Effector CD4-positive, alpha-beta T cell (primary cell): ENCODE data around the gene MEG3.
A peak's percentile ranks its signal among the peaks of the same experiment; 100 is the strongest.

Experiments
- DNase-seq: peaks from one replicate; pipeline ENCODE4 v3.0.0-alpha.2; 2020

The MEG3 gene

DNA sequence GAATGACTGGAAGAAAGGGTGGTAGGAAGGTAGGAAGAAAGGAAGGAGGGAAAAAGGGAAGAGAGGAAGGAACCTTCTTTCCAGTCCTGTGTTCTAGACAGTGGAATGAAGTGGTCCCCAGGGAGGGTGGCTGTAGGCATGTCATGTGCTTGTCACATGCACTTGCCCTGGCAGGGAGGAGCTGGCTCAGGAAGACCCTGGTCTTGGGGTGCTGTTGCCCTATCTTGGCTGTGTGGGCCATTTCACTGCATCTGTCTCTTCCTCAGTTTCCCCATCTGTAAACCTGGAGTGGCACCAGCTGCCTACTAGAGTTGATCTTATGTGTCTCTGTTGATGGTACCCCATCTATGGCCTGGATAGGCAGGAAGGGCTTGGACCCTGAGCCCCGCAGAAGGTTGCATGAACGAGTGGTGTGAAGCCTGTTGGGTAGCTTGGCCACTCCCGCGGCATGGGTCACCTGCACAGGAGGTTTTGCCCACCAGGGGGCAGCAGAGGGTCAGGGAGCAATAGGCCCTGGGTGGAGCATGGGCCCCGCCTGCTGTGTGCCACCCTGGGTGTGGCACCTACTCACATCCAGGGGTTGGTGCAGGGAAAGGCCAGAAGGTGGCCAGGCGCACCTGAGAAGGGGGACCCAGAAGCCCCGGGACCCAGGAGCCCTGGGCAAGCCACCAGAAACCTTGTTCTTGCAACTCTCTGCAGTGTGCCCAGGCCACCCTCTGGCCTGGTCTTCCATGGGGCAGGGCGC, 25.1 kb downstream of the MEG3 start:
- peak; percentile 72 for DNase-seq

DNA sequence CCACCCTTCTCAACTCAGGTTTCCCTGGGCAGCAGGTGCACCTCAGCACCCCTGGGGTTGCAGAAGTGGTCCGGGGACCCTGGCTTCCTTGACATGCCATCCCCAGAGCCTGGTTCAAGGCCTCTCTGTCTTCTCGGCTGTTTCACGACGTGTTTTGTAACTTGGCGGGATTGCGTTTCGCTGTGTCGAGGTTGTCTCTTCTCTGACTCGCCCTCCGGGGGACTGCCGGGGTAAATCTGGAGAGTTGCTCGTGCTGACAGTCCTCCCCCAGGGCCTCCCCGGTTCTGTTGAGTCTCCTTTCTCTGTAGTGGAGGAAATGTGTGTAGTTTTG, 25.6 kb downstream of the MEG3 start:
- DNase-seq, result no peak

DNA sequence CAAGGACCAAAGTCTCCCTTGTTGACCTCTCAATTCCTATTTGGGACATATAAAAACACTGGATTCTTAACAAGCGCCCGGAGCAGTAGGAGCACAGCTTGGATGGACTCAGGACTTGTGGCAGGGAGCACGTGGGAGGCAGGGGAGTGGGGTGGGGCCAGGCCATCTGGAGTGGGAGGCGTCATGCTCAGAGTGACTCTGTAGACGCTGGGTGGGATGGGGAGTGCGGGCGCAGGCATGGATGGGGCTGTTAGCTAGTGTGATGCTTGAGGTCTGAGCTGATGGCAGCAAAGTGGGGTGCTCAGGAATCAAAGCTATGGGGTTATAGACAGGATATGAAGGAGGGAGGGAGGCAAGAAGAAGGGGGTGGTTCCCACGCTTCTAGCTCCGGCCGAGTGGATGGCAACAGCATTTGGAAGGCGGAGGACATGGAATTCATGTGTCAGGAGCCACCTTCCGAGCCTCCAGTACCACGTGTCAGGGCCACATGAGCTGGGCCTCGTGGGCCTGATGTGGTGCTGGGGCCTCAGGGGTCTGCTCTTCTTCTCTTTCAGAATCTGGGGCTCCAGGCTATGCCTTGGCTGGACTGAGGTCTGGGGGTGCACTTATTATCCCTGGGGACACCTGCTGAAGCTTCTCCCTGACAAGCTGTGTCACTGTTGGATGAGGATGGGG, 26.2 kb downstream of the MEG3 start:
- DNase-seq, result no peak

DNA sequence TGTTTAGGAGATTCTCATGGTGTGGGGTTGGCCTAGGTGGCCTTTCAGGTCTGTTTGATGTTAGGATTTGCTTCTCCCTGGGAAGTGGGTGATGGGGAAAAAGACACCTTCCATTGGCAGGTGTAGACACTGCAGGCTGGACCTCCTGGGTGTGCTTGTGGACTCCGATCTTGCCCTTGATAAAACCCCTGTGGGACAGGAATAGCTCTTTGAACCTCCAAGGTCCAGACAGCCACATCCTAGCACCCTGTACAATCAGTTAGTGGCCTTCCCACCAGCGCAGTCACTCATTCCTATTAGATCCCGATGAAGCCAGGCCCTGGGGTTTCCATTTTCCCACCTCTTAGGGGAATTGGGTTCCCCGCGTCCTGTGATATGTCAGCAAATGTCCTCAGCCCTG, 28.5 kb downstream of the MEG3 start:
- no peak for DNase-seq

DNA sequence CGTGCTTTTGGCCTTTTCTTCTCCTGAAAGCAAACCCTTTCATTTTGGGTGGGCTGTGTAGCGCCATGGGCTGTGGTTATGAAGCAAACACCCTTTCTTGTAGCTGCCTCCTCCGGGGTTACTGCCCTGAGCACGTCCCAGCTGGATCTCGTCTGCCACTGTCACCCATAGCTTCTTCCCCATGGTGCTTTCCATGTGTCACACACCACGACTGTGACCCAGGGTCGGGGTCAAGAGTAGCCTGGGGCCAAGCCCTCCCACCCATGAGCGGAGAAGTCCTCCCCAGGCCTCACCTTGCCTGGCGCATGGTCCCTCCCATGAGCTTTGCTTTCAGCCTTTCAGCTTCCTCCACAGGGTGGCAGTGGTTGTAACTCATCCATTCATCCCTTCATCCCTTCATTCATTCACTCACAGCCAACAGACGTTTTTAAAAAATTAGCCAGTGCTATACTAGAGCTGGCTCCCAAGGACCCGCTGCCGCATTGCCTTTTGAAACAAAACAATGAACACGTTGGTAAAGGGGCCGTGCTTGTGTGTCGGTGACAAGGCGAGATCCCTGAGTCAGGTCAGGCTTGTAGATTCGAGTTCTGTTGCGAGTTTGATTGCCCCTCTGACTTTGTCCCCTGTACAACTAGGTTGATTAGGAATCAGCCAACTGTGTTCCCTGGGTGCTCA, 29.5 kb downstream of the MEG3 start:
- no peak for DNase-seq

DNA sequence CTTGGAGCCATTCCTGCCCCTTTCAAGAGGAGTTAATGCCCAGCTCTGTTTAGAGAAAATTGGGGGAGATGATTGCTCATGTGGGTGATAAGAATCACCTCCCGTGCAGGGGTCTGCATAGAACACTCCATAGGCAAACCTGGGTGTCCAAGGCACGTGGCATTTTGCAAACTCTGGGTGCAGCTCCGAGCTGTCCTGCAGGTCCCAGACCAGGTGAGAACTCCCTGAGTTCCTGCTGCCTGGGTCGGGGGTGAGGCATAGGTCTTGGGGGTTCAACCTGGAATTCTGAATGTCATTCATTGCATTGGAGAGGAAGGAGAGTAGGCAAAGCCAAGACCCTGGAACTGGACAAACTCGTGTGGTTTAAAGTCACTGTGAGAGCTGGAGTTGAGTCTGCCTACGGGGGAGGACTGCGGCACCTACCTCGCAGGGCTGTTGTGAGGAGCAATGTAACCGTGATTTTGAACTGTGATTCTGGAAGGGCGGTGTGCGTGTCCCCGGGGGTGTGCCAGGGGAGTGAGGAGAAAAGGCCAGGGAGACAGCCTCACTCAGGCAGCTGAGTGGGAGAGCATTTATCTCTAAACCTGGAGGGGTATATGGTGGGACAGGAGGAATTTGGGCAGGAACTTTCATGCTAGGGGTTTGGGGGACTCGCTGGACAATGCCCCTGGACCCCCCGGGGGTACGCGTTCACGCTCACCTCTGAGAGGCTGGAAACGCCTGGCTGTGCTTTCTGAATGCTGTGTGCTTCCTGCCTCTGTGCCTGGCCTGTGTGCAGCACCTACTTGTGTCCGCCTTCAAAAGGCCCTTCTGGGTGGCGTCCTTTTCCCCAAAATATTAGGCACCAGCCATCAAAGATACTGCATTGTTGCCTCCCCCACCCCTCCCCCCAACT, 30.4 kb downstream of the MEG3 start:
- no peak for DNase-seq

DNA sequence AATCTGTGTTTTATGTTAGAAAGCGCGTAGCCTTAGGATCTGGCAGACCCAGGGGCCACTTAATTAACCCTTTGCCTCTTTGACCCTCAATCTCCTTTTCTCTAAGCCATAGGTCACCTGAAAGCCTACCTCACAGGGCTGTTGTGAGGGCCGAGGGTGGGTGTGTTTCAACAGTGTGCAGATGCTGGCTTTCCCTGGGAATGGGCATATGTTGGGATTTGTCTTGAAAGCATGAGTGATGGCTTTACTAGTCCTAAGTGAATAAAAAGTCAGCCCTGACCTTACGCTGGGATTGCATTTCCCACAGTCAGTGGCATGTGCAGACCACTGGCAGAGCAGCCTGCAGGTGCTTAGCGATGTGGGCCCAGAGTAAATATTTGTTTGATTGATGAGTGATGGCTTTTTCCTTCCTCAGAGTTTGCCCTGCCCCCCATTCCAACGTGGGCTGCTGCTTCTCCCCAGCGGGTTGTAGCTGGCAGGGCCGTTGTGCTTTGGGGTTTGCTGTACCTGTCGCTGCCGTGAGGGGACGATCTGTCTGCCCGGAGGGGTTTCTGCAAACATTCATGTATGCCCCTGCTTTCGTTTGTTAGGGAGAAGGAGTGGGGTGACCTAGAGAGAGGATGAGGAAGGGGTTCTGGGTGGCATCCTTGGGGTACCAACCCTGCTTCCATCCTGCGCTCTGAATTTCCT, 31.5 kb downstream of the MEG3 start:
- no peak for DNase-seq

DNA sequence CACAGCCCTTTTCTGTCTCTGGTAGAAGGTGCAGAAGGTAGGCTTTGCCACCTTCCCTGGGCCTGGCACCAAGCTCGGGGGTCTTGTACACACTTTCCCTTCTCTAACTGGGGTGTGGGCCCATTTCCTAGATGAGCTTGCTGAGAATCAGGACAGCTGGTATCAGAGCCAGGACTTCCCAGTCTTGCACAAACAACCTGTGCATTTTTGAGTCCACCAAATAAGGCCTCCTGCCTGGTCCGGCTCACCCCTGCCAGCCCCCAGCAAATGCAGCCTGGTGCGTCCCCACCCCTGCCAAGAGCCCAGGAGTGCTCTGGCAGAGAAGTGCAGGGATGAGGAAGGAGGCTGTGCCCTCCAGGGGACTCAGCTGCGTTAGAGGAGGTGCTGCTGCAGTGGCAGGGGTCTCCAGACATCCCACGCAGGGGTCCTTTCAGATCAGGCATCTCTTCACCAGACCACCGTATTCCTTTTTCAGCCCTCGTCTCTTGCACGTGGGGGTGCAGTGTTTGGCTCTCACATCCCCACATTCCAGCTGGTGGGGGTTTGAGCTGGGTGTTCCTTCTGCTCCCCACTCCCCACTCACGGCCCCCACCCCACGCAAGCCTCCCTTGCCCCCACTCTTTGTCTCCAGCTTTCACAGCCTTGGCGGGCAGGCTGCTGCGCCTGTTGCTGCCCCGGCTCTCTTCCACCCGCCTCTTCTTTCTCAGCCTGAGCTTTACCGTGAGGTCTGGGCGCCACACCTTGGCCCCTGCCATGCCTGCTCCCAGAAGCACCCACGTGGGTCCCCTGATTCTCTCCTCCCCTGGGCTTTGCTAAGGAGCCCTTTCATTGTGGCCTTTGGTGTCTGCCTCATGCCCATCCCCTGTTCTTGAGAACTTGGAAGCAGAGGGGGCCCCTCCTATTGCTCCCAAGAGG, 32.3 kb downstream of the MEG3 start:
- no peak for DNase-seq

DNA sequence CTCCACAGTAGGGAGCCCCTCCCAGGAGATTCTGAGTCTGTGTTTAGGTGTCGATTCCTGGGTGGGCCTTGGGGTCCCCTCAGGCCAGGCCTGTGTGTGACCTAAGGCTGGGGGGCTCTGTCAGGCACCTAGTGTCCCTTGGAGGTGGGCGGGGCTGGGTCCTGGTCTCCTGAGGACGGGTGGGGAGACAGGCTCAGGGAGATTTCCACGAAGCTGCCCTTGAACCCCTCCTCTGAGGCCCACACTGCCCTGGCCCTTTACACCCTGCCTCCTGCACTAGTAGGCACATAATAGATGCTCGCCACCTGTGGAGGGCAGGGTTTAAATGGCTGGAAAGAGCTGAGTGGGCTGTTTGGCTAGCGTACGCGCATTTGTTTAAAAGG, 32.9 kb downstream of the MEG3 start:
- DNase-seq, result no peak

DNA sequence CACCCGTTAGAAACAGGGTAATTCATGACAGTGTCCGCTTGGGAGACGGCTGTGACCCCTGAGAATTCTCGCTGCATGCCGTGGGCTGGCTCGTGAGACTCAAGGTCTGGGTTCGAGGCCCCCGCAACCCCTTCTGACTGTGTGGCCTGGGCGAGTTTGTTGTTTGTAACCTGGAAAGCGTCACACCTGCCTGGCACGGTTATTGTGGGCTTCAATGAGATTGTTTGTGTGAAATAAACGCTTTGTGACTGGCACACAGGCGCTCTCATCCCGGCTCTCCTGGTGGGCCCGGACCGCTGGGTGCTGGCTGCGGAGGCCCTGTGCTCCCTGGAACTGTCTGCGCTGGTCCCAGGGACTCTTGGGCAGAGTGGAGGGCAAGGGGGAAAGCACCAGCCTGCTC, 33.9 kb downstream of the MEG3 start:
- no peak for DNase-seq

DNA sequence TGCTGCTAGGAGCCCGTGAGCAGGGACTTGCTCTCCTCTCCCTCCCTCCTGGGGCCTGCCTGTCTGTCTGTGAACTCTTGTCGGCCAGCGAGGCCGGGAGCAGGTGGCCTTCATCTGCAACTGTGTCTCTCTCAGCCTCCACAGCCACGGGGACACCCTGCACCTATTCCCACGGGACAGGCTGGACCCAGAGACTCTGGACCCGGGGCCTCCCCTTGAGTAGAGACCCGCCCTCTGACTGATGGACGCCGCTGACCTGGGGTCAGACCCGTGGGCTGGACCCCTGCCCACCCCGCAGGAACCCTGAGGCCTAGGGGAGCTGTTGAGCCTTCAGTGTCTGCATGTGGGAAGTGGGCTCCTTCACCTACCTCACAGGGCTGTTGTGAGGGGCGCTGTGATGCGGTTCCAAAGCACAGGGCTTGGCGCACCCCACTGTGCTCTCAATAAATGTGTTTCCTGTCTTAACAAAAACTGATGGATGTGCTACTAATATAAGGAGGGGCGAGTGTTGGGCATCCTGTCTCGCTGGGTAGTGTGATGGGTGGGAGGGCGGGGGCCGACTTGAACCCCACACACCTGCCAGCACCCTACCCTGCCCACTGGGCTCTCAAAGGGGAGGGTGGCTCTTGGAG, 34.8 kb downstream of the MEG3 start:
- no peak for DNase-seq

DNA sequence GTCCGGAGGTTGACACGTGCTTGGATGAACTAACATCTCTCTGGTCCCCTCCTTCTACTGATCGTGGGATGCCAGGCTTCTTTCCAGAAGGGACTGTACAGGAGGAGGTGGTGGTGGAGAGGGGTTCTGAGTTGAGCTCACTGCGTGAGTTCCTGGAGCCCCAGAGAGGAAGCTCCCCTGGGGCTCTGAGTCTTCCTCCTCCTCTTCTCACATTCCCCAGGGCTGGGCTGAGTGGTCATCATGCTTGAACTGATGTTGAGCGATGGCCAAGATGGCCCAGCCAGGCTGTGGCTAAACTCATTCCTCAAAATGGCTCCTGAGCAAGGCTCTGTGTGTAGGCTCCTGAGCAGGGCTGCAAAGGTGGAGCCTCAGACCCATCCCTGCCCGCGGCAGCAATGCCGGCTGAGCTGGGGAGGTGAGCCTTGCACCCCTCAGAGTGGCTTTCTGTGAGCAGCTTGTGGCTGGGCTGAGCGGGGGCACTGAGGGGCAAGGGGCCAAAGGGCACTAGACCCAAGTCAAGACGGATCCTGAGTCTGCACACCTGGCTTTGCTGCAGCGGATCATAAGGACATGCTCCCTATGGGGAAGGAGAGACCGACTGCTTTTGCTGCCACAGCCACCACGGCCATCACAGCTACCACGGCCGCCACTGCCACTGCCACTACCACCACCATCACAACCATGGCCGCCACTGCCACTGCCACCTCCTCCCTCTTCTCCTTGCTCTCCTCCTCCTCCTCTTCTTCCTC, 35.4 kb downstream of the MEG3 start:
- DNase-seq, result no peak

DNA sequence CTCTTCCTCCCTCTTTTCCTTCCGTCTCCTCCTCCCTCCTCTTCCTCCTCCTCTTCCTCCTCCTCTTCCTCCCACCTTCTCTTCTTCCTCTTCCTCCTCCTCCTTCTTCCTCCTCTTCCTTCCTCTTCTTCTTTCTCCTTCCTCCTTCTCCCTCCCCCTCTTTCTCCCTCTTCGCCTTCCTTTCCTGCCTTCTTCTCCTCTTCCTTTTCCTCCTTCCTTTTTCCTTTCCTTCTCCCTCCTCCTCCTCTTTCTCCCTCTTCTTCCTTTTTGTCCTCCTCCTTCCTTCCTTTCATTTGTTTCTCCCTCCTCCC, 36.0 kb downstream of the MEG3 start:
- no peak for DNase-seq

DNA sequence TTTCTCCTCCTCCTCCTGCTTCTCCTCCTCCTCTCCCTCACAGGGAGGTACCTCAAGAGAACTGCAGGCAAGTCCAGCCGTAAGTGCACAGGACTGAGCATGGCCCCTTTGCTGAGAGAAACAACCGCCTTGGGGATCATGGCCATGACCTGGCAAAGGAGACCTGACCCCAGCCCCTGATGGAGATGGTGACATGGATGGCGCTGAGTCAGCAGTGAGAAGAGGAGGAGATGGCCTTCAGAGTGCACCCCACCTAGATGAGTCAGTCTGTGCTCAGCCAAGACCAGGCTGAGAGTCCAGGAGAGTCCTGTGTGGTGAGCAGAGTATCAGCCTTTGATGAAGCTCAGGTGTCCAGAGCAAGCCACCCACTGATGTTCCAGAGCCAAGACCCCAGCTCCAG, 36.4 kb downstream of the MEG3 start:
- no peak for DNase-seq

DNA sequence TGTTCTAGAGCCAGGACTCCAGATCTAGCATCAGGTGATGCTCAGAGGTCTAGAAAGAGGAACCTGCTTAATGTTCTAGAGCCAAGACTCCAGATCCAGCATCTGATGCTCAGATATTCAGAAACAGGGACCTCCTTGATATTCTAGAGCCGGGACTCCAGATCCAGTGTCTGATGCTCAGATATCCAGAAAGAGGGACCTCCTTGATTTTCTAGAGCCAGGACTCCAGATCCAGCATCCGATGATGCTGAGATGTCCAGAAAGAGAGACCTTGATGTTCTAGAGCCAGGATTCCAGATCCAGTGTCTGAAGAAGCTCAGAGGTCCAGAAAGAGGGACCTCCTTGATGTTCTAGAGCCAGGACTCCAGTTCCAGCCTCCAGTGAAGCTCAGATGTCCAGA, 36.9 kb downstream of the MEG3 start:
- no peak for DNase-seq

DNA sequence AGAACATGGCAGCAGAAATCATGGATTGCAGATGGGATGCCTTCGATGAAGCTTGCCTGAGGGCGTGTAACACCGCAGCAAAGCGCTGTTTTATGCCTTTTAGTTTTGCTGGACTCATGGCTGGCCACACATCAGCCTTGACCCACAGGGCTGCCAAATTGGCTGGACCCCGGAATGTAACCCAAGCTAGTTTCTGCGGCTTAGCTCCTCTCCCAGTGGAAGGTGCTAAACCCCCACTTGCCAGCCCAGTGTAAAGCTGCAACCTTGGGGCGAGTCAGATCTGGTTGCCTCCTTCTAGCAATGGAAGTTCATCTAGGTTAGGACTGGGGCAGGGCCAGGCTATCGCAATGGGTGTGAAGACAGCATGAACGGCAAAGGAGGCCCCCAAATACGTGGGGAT, 38.3 kb downstream of the MEG3 start:
- DNase-seq, result no peak

DNA sequence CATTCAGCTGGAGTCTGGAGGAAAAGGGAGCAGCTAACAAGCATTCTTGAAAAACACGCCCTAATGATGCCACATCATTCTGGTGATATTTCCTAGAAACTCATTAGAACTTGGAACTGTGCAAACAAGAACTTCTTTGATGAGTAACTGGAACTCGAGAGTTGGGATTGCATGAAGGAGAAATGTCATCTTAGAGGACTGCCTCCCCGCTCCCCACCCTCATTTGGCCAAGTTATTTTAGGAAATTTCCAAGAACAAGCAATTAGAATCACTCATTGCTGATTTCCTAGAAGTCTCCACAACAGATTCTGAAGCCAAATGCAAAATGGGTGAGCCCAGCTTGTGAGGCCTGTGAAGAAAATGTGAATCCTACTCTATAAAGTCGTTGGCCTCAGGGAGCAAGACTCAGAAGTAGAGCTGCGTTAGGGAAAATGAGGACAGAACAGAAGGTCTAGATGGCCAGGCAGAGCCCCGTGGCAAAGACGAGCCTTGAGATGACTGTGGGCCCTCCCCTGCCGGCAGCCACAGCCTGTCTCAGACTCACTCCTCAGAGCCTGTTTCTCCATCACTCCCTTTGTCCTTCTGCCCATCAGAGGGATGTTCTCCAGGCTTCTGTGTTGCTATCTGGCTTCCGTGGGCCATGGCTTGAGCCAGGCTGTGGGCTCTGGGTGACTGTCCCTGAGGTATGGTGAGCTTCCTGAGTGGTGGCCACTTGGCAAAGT, 39.2 kb downstream of the MEG3 start:
- no peak for DNase-seq

DNA sequence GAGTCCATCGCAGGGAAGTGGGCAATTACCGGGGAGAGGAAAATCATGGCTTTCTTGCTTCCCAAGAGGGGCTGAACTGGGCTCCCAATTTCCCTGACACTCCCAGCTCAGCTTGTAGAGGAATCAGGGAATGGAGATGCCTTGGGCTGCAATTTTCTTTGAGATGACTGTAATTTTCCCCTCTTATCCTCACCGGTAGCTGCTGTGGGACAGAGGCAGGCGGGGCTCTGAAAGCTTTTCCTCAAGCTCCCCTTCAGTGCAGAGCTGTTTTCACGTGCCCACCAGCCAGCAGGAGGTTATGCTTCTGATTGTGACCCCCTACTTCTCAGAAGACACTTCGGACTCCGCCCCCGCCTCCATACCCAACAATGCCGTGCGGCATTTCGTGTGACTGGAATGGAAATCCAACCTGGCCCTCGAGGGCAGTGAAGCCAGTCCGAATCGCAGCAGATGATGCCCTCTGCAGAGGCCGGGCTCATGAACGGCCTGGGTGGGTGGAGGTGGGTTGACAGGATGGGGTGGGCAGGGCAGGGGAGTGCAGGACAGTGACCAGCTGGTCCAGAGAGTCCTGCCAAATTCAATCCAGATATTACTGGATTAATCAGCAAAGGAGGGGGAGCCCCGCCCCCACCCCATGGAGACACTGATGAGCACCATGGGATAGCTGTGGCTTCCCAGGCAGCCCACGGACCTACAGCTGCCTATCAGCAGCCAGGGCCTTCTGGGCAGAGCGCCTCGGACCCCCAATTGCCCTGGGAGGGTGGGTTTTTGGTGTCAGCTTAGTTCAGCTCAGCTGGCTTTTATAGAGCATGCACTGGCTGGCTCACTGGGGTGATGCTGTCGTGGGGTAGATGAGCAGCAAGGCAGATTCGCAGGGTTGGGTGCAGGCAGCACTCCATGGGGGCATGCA, 40.0 kb downstream of the MEG3 start:
- DNase-seq, result no peak
